HepG2 (cell line): ENCODE data around the gene CDC42EP4. TPM values are rescaled to one million over a fixed set of nuclear protein-coding genes. Genes with fewer than 3 reads are reported as not detected.
"Not testable (repeated sequence)": the region's sequence is repeated elsewhere in the genome, so short reads cannot be mapped to it uniquely, and the experiment has no call there.

Source experiments
- ATAC-seq: fragments of 200-7000 bp; cut with Tn5 transposase; 3 replicates; pipeline ENCODE4 v1.9.1; 2020; ENCODE audit warnings: mild to moderate bottlenecking, moderate library complexity
- BruUV-seq: library from RNA; stranded (reverse); fragments of 400-500 nt; replicated peaks from 2 replicates; lab custom pipeline; 2021; lab: Mats Ljungman, UMichigan
- CTCF ChIA-PET: fragments of 300-600 bp; formaldehyde crosslinking; extraction: SDS; loops from one replicate; lab custom pipeline; 2021; ENCODE audit warnings: low total read pairs, inconsistent platforms, low intra/inter-chr PET ratio; lab: Yijun Ruan, JAX
- POLR2A ChIA-PET: fragments of 350-600 bp; sonication (Branson Sonifier 250); formaldehyde crosslinking; loops from one replicate; lab custom pipeline; 2020; ENCODE audit warnings: antibody characterized with exemption, inconsistent platforms; lab: Yijun Ruan, JAX
- DNase-seq: peaks from one replicate; pipeline ENCODE4 v3.0.0-alpha.2; 2015; ENCODE audit warnings: low spot score
- FAIRE-seq: peaks from 3 replicates; lab custom pipeline; 2011; peaks lifted over from hg19 to GRCh38; lab: Jason Lieb, UNC
- H2AFZ ChIP-seq: one replicate; pipeline ENCODE4 v1.6.1; 2011; ENCODE audit warnings: low read length, inconsistent platforms
- H3K27ac ChIP-seq: fragments of 300-600 bp; 3 replicates; pipeline ENCODE4 v1.8.0; 2011; ENCODE audit warnings: mixed run types, mild to moderate bottlenecking, mixed read lengths, low read length, inconsistent platforms; ENCODE audit not compliant: insufficient read depth; ENCODE audit errors: extremely low read length
- H3K27me3 ChIP-seq, 2 experiments: fragments of 200-600 bp in 1 of 2; 2 replicates in 1 of 2; 3 replicates in 1 of 2; pipeline versions ENCODE4 v1.6.0 to v1.8.0; 2011; ENCODE audit warnings: low read length in 2 of 2, mild to moderate bottlenecking in 2 of 2, moderate library complexity in 2 of 2, inconsistent platforms in 1 of 2; ENCODE audit not compliant: insufficient read depth in 2 of 2, control insufficient read depth in 1 of 2
- H3K36me3 ChIP-seq, 2 experiments: fragments of 200-600 bp in 1 of 2; replicated peaks in 1 of 2; 2 replicates in 1 of 2; 3 replicates in 1 of 2; pipeline versions ENCODE4 v1.5.1 to v1.8.0; 2011; ENCODE audit warnings: low read length in 2 of 2, inconsistent platforms in 1 of 2; ENCODE audit not compliant: insufficient read depth in 2 of 2, control insufficient read depth in 1 of 2
- H3K4me1 ChIP-seq: 2 replicates; pipeline ENCODE4 v1.5.1; 2012; ENCODE audit warnings: low read length, inconsistent platforms; ENCODE audit not compliant: insufficient read depth
- H3K4me2 ChIP-seq: 2 replicates; pipeline ENCODE4 v1.6.0; 2011; ENCODE audit warnings: low read depth, low read length, inconsistent platforms
- H3K4me3 ChIP-seq, 3 experiments: fragments of 200-600 bp in 1 of 3; sonication (generic), shearing (Covaris generic) in 1 of 3; replicated peaks in 1 of 3; 2 replicates each; pipeline ENCODE4 v1.5.1; 2011 to 2016; ENCODE audit warnings: low read length in 3 of 3, inconsistent platforms in 2 of 3, low read depth in 2 of 3, mild to moderate bottlenecking in 2 of 3, control low read depth in 1 of 3, mixed read lengths in 1 of 3; ENCODE audit not compliant: insufficient read depth in 1 of 3
- H3K79me2 ChIP-seq: one replicate; pipeline ENCODE4 v1.6.1; 2011; ENCODE audit warnings: low read length, inconsistent platforms; ENCODE audit not compliant: insufficient read depth
- H3K9ac ChIP-seq: 2 replicates; pipeline ENCODE4 v1.6.0; 2011; ENCODE audit warnings: mild to moderate bottlenecking, low read depth, low read length, inconsistent platforms; ENCODE audit not compliant: insufficient read depth
- H3K9me3 ChIP-seq: 2 replicates; pipeline ENCODE4 v1.5.1; 2012; ENCODE audit warnings: mild to moderate bottlenecking, low read length
- H4K20me1 ChIP-seq: 2 replicates; pipeline ENCODE4 v1.6.0; 2011; ENCODE audit warnings: inconsistent platforms, mild to moderate bottlenecking, low read length, moderate library complexity; ENCODE audit not compliant: insufficient read depth
- CEBPB ChIP-seq: IDR thresholded peaks from 2 replicates; pipeline ENCODE4 v1.6.1; 2011; ENCODE audit warnings: low read depth, low read length, improper control_type of control experiment, borderline replicate concordance
- CEBPG ChIP-seq: IDR thresholded peaks from 2 replicates; pipeline ENCODE4 v1.6.1; 2016
- HNRNPK ChIP-seq: fragments of 200-400 bp; formaldehyde crosslinking; IDR thresholded peaks from 2 replicates; pipeline ENCODE4 v1.6.1; 2018; ENCODE audit warnings: low read length, low read depth, moderate library complexity, mild to moderate bottlenecking; ENCODE audit not compliant: poor library complexity, severe bottlenecking
- ZFP36L1 ChIP-seq: sonication (generic); formaldehyde crosslinking; IDR thresholded peaks from 2 replicates; pipeline ENCODE4 v1.8.0; 2022; ENCODE audit warnings: mild to moderate bottlenecking, missing genetic modification reagents, moderate library complexity
- WGBS: methylation state at CpG from one replicate; pipeline ENCODE4 v1.1.6; 2017; ENCODE audit warnings: low lambda C conversion rate; 5-methylcytosine and 5-hydroxymethylcytosine counted together
- in situ Hi-C: cut with HindIII; loops from 2 replicates; pipeline ENCODE4 v1.10.0; 2017; ENCODE audit warnings: low pct_unique_long_range_greater_than_20kb; ENCODE audit not compliant: extremely low pct_ligation_motif_present
- intact Hi-C: fragments of 100-400 bp; cut with micrococcal nuclease; formaldehyde crosslinking; loops from one replicate; pipeline ENCODE4 v1.10.0; 2022; ENCODE audit not compliant: unreplicated experiment
- polyA plus RNA-seq, 8 experiments: library from polyadenylated mRNA; depleted of rRNA in 3 of 8; stranded (reverse) in 7 of 8; unstranded in 1 of 8; fragments of >200 nt; fragmentation: Illumina TruSeq in 4 of 8; extraction: Trizol in 4 of 8; gene quantifications; 2 replicates each; pipeline versions ENCODE4 v1.2.1 to v1.2.3, GENCODE V29; 2011 to 2016; ENCODE audit warnings: low read depth in 4 of 8, missing spikeins in 1 of 8, mixed read lengths in 1 of 8; ENCODE audit not compliant: insufficient read depth in 1 of 8
- total RNA-seq, 5 experiments: library from RNA; depleted of rRNA; stranded (reverse); fragments of >200 nt; fragmentation: Illumina TruSeq; extraction: Trizol; gene quantifications; 2 replicates each; pipeline ENCODE4 v1.2.3, GENCODE V29; 2016; ENCODE audit warnings: low read depth in 1 of 5
- TF ChIP-seq, protein P1 (sequence below): IDR thresholded peaks from 2 replicates; pipeline ENCODE4 v1.6.1; 2016; ENCODE audit warnings: mild to moderate bottlenecking, missing biosample characterization, missing genetic modification reagents

CDC42EP4 gene
- total and polyA plus RNA-seq, 2 of the 13 experiments (the other 11 are each of a cell fraction or from before 2014, with no cell fraction given) = 19.0 to 54.0 TPM

DNA sequence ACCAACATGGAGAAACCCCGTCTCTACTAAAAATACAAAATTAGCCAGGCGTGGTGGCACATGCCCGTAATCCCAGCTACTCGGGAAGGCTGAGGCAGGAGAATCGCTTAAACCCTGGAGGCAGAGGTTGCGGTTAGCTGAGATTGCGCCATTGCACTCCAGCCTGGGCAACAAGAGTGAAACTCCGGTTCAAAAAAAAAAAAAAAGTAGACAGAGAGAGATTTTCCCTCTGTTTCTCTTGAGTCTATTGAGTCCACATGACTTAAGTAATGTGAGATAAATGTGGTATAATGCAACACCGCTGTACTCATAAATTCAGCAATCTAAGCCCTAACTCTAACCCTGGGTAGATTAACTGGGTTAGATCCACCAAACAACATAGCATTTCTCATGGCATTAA lies 21.6 kb upstream of the CDC42EP4 start:
- WGBS = 5% methylated on average over 9 of the region's 9 CpGs
- Histone ChIP-seq H3K4me1 (peaks cover 23% of the 10 kb centered on the region), H3K27me3 (peaks cover 5 to 53% of the 10 kb centered on the region in 2 experiments; a peak in 4 of 5 replicates)
- in situ Hi-C loops, intact Hi-C loops, BruUV-seq, ATAC-seq, H3K27ac ChIP-seq, H3K36me3 ChIP-seq, H3K79me2 ChIP-seq, DNase-seq, H3K9me3 ChIP-seq, H2AFZ ChIP-seq, H3K4me3 ChIP-seq, CTCF ChIA-PET, H3K4me2 ChIP-seq, H3K9ac ChIP-seq, H4K20me1 ChIP-seq, FAIRE-seq: not testable (repeated sequence)
- POLR2A ChIA-PET = interaction anchor here (0.9 kb wide), 1 partner anchor 19 kb away, joined by 3 read pairs; no protein-coding TSS in a partner anchor
- TF ChIP-seq CEBPG (CRISPR knock-in tag) = 0 out of 2 replicates have a peak, but pooled peaks have one; percentile 19
- peak; percentile 48; the same call in 1 of the 2 replicates for TF ChIP-seq CEBPB

DNA sequence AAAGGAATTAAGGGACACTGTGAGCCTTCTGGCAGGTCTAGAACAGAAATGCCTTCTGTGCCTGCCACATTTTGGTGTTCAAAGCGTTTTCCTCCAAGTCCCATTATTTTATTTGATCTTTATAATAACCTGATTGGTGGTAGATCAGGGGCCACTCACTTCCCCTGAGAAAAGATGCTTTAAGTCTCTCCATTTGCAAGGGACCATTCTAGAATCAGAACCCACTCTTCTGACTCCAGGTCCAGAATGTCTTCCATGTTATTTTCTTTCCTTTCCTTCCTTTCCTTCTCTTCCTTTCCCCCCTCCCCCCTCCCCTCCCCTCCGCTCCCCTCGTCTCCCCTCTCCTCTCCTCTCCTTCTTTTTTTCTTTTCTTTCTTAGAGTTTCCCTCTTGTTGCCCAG lies 19.3 kb upstream of the CDC42EP4 start:
- BruUV-seq = no TSS peak

More for the DNA sequence above, 19.3 kb upstream of the CDC42EP4 start:
- Histone ChIP-seq H3K9ac (no peak overlapping the region), H2AFZ (no peak overlapping the region), H3K4me3 (no peak overlapping the region), H3K4me1 (peaks cover 13% of the 10 kb centered on the region), H3K27me3 (peaks cover 5 to 30% of the 10 kb centered on the region in 2 experiments; a peak in 3 of 5 replicates), H3K27ac (no peak overlapping the region), H4K20me1 (no peaks in the 10 kb centered on the region), H3K4me2 (0 out of 2 replicates have a peak overlapping the region, but pooled peaks have one; percentile 38), H3K79me2 (no peaks in the 10 kb centered on the region), H3K36me3 (no peaks in the 10 kb centered on the region), H3K9me3 (no peaks in the 10 kb centered on the region)
- in situ Hi-C loops = no loop called here
- FAIRE-seq (no peak), DNase-seq (no peak), ATAC-seq (no peak)
- no peak for TF ChIP-seq ZFP36L1 (CRISPR knock-in tag)
- TF ChIP-seq HNRNPK = peak; percentile 93
- TF ChIP-seq, protein P1, sequence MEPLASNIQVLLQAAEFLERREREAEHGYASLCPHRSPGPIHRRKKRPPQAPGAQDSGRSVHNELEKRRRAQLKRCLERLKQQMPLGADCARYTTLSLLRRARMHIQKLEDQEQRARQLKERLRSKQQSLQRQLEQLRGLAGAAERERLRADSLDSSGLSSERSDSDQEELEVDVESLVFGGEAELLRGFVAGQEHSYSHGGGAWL (CRISPR knock-in tag) = no peak
- intact Hi-C loops = no loop called here
- ChIA-PET CTCF (no interaction called here), POLR2A (interaction anchor here (1.0 to 1.7 kb wide), 3 partner anchors 11 to 69 kb away, joined by 3 to 12 read pairs (median 5); partner anchors contain the start of gene CPSF4L)
- 40% methylated on average over 3 of the region's 3 CpGs for WGBS
